OCI-LY7 (cell line): ENCODE results near the gene ARRB1.

Experiments used
- CTCF ChIP-seq: fragments of 200-600 bp; sonication (generic); conservative IDR thresholded peaks from 2 replicates; pipeline ENCODE4 v1.5.1; 2014; ENCODE audit warnings: mild to moderate bottlenecking, antibody characterized with exemption, low read length, moderate library complexity, mixed read lengths
- EZH2phosphoT487 ChIP-seq: fragments of 200-600 bp; sonication (generic); IDR thresholded peaks from 2 replicates; pipeline ENCODE4 v1.6.1; 2018; ENCODE audit warnings: low read depth, borderline replicate concordance, mild to moderate bottlenecking, mixed run types, antibody characterized with exemption, low read length, moderate library complexity, mixed read lengths

GRCh38 chr11:75325713-75326438 is 25.6 kb downstream of the ARRB1 start:
- TF ChIP-seq CTCF = no peak
- TF ChIP-seq EZH2phosphoT487 = no peak
